Activated naive CD8-positive, alpha-beta T cell treated with anti-CD3 and anti-CD28 coated beads, Interleukin-2, amount 50 U/mL, for 24 hours (primary cell): Measurements from ENCODE around the gene GRAP.
"Not testable (repeated sequence)": the region's sequence is repeated elsewhere in the genome, so short reads cannot be mapped to it uniquely, and the experiment has no call there.

Experiments
- ATAC-seq: fragments of 150-1000 bp; cut with Tn5 transposase; one replicate; pipeline ENCODE4 v1.10.0; 2021
- DNase-seq: peaks from one replicate; pipeline ENCODE4 v3.0.0; 2021
- H3K27ac Mint-ChIP-seq: one replicate; pipeline ENCODE4 v1.8.0; 2021; ENCODE audit warnings: mild to moderate bottlenecking, mixed read lengths
- H3K27me3 Mint-ChIP-seq: one replicate; pipeline ENCODE4 v1.8.0; 2021; ENCODE audit warnings: mixed read lengths
- H3K36me3 Mint-ChIP-seq: one replicate; pipeline ENCODE4 v1.8.0; 2021; ENCODE audit warnings: low read depth, mixed read lengths
- H3K4me1 Mint-ChIP-seq: one replicate; pipeline ENCODE4 v1.8.0; 2021; ENCODE audit warnings: mixed read lengths
- H3K4me3 Mint-ChIP-seq: one replicate; pipeline ENCODE4 v1.8.0; 2021; ENCODE audit warnings: mild to moderate bottlenecking, moderate library complexity, mixed read lengths
- H3K9me3 Mint-ChIP-seq: one replicate; pipeline ENCODE4 v1.8.0; 2021; ENCODE audit warnings: mixed read lengths

Gene GRAP

GRCh38 chr17:19062009-19062717 is 15.4 kb upstream of the GRAP start:
- ATAC-seq, result peak; percentile 13
- not testable (repeated sequence) for H3K27ac Mint-ChIP-seq, DNase-seq, H3K4me3 Mint-ChIP-seq, H3K9me3 Mint-ChIP-seq, H3K27me3 Mint-ChIP-seq, H3K36me3 Mint-ChIP-seq, H3K4me1 Mint-ChIP-seq

GRCh38 chr17:19055447-19055846 is 8.7 kb upstream of the GRAP start:
- not testable (repeated sequence) for H3K27me3 Mint-ChIP-seq, H3K4me3 Mint-ChIP-seq, DNase-seq, H3K27ac Mint-ChIP-seq, H3K4me1 Mint-ChIP-seq, H3K36me3 Mint-ChIP-seq, H3K9me3 Mint-ChIP-seq
- peak; percentile 84 for ATAC-seq

DNA sequence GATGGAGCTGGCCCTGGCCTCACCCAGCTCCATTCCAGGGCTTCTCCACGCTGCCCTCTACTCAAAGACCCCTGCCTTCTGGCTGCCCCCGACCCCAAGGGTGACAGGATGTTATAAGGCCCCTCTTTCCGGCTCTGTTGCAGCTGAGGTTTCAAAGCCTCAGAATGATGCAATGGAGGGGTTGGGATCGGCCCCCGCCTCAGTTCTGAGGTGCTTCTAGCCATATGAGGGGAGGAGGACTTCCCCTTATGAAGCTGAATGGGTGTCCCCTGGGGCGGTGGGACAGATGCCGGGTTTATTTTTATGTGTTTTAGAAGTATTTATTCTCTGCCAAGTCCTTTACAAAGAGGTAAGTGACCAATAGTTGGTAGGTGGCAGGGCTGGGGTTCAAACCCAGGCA is 2.1 kb upstream of the GRAP start:
- not testable (repeated sequence) for H3K27ac Mint-ChIP-seq, DNase-seq, ATAC-seq, H3K27me3 Mint-ChIP-seq, H3K9me3 Mint-ChIP-seq, H3K36me3 Mint-ChIP-seq, H3K4me1 Mint-ChIP-seq, H3K4me3 Mint-ChIP-seq

- not testable (repeated sequence) for H3K27ac Mint-ChIP-seq, ATAC-seq, H3K27me3 Mint-ChIP-seq, H3K36me3 Mint-ChIP-seq, H3K9me3 Mint-ChIP-seq, H3K4me3 Mint-ChIP-seq, H3K4me1 Mint-ChIP-seq, DNase-seq
Observed at GRCh38 chr17:19047510-19047909, 753 bp upstream of the GRAP start.

DNA sequence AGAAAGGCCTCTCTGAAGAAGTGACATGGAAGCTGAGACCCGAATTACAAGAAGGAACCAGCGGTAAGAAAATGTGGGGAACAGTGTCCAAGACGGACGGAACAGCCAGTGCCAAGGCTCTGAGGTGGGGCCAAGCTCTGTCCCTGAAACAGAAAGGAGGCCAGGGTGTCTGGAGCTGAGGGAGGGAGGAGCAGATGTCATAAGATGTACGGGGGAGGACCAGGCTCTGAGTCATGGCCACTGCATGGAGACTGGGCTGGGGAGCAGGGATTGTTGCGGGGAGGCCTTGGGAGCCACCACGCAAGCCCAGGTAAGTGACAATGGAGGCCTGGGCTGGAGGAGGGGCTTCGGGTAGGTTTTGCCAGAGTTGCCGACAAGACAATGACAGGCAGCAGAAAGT is 2.1 kb downstream of the GRAP start:
- not testable (repeated sequence) for DNase-seq, H3K4me1 Mint-ChIP-seq, H3K27me3 Mint-ChIP-seq, H3K36me3 Mint-ChIP-seq, H3K9me3 Mint-ChIP-seq, H3K27ac Mint-ChIP-seq, H3K4me3 Mint-ChIP-seq
- ATAC-seq, result peak; percentile 51

GRCh38 chr17:19043032-19043431 is 3.7 kb downstream of the GRAP start:
- H3K4me1 Mint-ChIP-seq, DNase-seq, H3K27me3 Mint-ChIP-seq, H3K9me3 Mint-ChIP-seq, H3K4me3 Mint-ChIP-seq, H3K27ac Mint-ChIP-seq, H3K36me3 Mint-ChIP-seq, ATAC-seq: not testable (repeated sequence)

GRCh38 chr17:19042369-19042768 is 4.4 kb downstream of the GRAP start:
- not testable (repeated sequence) for H3K36me3 Mint-ChIP-seq, H3K4me1 Mint-ChIP-seq, DNase-seq, H3K27me3 Mint-ChIP-seq, H3K4me3 Mint-ChIP-seq, H3K9me3 Mint-ChIP-seq, H3K27ac Mint-ChIP-seq, ATAC-seq

GRCh38 chr17:19041871-19042270 is 4.9 kb downstream of the GRAP start:
- not testable (repeated sequence) for H3K36me3 Mint-ChIP-seq, H3K27ac Mint-ChIP-seq, H3K27me3 Mint-ChIP-seq, H3K4me3 Mint-ChIP-seq, DNase-seq, ATAC-seq, H3K4me1 Mint-ChIP-seq, H3K9me3 Mint-ChIP-seq

- not testable (repeated sequence) for H3K9me3 Mint-ChIP-seq, H3K4me3 Mint-ChIP-seq, H3K4me1 Mint-ChIP-seq, ATAC-seq, DNase-seq, H3K36me3 Mint-ChIP-seq, H3K27me3 Mint-ChIP-seq
- H3K27ac Mint-ChIP-seq, result peak overlapping the region; percentile 60
Observed at GRCh38 chr17:19040350-19040749, 6.4 kb downstream of the GRAP start.

- peak; percentile 45 for ATAC-seq
- H3K27me3 Mint-ChIP-seq, H3K36me3 Mint-ChIP-seq, H3K9me3 Mint-ChIP-seq, H3K4me1 Mint-ChIP-seq, DNase-seq, H3K27ac Mint-ChIP-seq, H3K4me3 Mint-ChIP-seq: not testable (repeated sequence)
Observed at GRCh38 chr17:19038730-19039129, 8.0 kb downstream of the GRAP start.

DNA sequence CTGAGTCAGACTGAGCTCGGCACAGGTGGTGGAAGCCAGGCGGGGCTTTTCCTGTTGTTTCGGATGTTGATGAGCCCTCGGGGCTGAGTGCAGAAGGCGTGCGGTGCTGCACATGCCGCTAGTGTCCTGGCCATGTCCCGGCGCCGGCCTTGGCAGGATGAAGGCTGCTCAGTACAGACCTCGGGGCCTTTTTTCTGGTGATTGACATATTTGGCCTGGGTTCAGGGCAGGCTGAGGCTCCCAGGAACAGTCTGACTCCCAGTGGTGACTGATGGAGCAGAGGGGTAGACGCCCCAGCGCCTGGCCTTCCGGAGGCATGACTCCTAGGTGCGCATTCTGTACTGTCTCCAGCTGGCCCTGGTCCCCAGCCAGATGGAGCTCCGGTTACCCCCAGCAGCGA is 8.8 kb downstream of the GRAP start:
- H3K4me1 Mint-ChIP-seq, H3K27me3 Mint-ChIP-seq, H3K9me3 Mint-ChIP-seq, H3K27ac Mint-ChIP-seq, H3K36me3 Mint-ChIP-seq, DNase-seq, H3K4me3 Mint-ChIP-seq: not testable (repeated sequence)
- peak; percentile 8 for ATAC-seq

GRCh38 chr17:19037547-19037946 is 9.2 kb downstream of the GRAP start:
- not testable (repeated sequence) for H3K9me3 Mint-ChIP-seq, H3K36me3 Mint-ChIP-seq, H3K27me3 Mint-ChIP-seq, DNase-seq, H3K4me3 Mint-ChIP-seq, H3K27ac Mint-ChIP-seq, H3K4me1 Mint-ChIP-seq, ATAC-seq

DNA sequence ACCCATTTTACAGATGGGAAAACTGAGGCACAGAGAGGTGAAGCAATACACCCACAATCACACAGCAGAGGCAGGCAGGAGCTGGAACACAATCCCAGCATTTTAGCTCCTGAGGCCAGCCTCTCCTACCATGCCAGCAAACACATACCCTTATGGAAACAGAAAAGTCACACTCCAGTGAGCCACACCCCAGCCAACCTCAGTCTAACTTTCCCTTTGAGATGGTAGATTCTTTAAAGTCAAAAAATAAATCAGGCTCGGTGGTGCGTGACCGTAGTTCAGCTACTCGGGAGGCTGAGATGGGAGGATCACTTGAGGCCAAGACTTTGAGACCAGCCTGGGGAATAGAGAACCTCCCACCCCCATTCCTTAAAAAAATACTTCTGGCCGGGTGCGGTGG is 10.6 kb downstream of the GRAP start:
- DNase-seq, H3K36me3 Mint-ChIP-seq, H3K4me1 Mint-ChIP-seq, H3K27me3 Mint-ChIP-seq, ATAC-seq, H3K4me3 Mint-ChIP-seq, H3K9me3 Mint-ChIP-seq, H3K27ac Mint-ChIP-seq: not testable (repeated sequence)

GRCh38 chr17:19032377-19032988 is 14.3 kb downstream of the GRAP start:
- DNase-seq, H3K36me3 Mint-ChIP-seq, H3K27me3 Mint-ChIP-seq, H3K4me3 Mint-ChIP-seq, H3K27ac Mint-ChIP-seq, H3K9me3 Mint-ChIP-seq, H3K4me1 Mint-ChIP-seq: not testable (repeated sequence)
- ATAC-seq, result peak; percentile 74

- peak; percentile 67 for DNase-seq
- H3K36me3 Mint-ChIP-seq, H3K27ac Mint-ChIP-seq, H3K27me3 Mint-ChIP-seq, H3K4me1 Mint-ChIP-seq, H3K9me3 Mint-ChIP-seq, H3K4me3 Mint-ChIP-seq: not testable (repeated sequence)
- peak; percentile 75 for ATAC-seq
Observed at GRCh38 chr17:19031729-19032128, 15.0 kb downstream of the GRAP start.
